Measurements from ENCODE around the gene SNX21. TPM values are rescaled to one million over a fixed set of nuclear protein-coding genes. Genes with fewer than 3 reads are reported as not detected.
A peak's percentile ranks its signal among the peaks of the same experiment; 100 is the strongest.

Gene SNX21, protein sequence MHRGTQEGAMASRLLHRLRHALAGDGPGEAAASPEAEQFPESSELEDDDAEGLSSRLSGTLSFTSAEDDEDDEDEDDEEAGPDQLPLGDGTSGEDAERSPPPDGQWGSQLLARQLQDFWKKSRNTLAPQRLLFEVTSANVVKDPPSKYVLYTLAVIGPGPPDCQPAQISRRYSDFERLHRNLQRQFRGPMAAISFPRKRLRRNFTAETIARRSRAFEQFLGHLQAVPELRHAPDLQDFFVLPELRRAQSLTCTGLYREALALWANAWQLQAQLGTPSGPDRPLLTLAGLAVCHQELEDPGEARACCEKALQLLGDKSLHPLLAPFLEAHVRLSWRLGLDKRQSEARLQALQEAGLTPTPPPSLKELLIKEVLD
- total RNA-seq = 10 to 100 TPM; 15.4 to 27.0 (median 19.3) TPM
- 10 to 100 TPM; 15.8 to 18.0 TPM for polyA plus RNA-seq
- long read RNA-seq, donor 1, transcript SNX21-212 (4 exons, 1,607 nt) = major isoform, 6 of 10 reads
- long read RNA-seq, donor 1, partial matches to known transcripts = 0 of 10 reads
- long read RNA-seq, donor 1, other reads (novel, unspliced or antisense) = 4 of 10 reads
- long read RNA-seq, donor 2, partial matches to known transcripts = 3 of 18 reads
- long read RNA-seq, donor 2, other reads (novel, unspliced or antisense) = 7 of 18 reads
- long read RNA-seq, donor 3, transcript SNX21-204 (3 exons, 1,824 nt) = major isoform, 8 of 18 reads
- long read RNA-seq, donor 3, partial matches to known transcripts = 1 of 18 reads
- long read RNA-seq, donor 3, other reads (novel, unspliced or antisense) = 7 of 18 reads

DNA sequence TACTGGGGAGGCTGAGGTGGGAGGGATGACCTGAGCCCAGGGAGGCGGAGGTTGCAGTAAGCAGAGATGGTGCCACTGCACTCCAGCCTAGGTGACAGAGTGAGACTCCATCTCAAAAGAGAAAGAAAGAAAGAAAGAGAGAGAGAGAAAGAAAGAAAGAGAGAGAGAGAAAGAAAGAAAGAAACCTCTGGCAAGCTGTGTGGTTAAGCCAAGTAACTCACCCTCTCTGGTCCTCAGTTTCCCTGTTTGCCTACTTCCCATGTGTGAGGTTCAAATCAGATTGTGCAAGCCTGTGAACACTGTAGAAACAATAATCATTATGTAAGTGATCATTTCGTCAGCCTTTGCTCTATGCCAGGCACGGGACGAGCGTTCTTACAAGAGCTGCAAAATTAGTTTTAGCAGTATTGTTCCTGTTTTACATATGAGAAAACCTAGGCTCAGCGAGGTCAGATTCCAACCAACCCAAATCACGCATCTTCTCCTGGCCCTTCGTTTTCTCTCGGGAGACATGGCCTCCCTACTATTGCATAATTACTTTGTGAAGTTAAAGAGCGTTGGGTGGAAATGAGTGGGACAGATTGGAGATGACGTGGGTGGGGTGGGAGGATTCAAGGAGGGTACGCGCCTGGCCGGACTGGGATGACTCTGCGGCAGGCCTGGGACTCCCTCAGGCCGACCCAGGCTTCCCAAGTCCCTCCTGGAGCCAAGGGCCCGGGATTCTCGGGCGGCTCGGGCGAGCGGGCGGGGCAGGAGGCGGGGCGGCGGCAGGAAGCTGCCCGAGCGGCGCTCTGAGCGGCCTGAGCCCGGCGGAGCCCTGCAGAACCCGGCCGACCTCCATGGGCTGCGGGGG, at the start of gene SNX21:
SNX21 (plus strand) TSS at position 770 of the 853 bp plus-strand sequence. CDS start 121 bp downstream, outside the sequence.
- no peaks in the 10 kb centered on the region for H3K9me3 ChIP-seq
- intact Hi-C loops (cut with DNase I) = loop anchor here in 3 of 10 donors (10.0 kb wide), 3 partner anchors 52 to 142 kb away; partner anchors contain the start of genes SPATA25 (in 1 of the 3), ZNF335 (in 1 of the 3) and ZSWIM1 (in 1 of the 3)
- H3K36me3 ChIP-seq = peaks cover 0 to 28% (median 0%) of the 10 kb centered on the region in 9 donors
- H3K4me1 ChIP-seq = peaks cover 7 to 59% (median 39%) of the 10 kb centered on the region in 9 donors
- DNase-seq = peak; percentile 89 to 92
- 4% methylated on average over 33 to 35 of the region's 35 CpGs for WGBS, 2 donors
- no peaks in the 10 kb centered on the region for H3K27me3 ChIP-seq
- H3K4me3 ChIP-seq = peak within 1 kb of the TSS; percentile 49 to 90 (median 75)
- peak within 1 kb of the TSS; percentile 78 to 99 (median 95) for H3K27ac ChIP-seq
- TF ChIP-seq, protein P1, sequence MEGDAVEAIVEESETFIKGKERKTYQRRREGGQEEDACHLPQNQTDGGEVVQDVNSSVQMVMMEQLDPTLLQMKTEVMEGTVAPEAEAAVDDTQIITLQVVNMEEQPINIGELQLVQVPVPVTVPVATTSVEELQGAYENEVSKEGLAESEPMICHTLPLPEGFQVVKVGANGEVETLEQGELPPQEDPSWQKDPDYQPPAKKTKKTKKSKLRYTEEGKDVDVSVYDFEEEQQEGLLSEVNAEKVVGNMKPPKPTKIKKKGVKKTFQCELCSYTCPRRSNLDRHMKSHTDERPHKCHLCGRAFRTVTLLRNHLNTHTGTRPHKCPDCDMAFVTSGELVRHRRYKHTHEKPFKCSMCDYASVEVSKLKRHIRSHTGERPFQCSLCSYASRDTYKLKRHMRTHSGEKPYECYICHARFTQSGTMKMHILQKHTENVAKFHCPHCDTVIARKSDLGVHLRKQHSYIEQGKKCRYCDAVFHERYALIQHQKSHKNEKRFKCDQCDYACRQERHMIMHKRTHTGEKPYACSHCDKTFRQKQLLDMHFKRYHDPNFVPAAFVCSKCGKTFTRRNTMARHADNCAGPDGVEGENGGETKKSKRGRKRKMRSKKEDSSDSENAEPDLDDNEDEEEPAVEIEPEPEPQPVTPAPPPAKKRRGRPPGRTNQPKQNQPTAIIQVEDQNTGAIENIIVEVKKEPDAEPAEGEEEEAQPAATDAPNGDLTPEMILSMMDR (IDR thresholded peaks at IDR 0.05) = no peak
- ATAC-seq = peak; percentile 88 to 92 (median 89)

DNA sequence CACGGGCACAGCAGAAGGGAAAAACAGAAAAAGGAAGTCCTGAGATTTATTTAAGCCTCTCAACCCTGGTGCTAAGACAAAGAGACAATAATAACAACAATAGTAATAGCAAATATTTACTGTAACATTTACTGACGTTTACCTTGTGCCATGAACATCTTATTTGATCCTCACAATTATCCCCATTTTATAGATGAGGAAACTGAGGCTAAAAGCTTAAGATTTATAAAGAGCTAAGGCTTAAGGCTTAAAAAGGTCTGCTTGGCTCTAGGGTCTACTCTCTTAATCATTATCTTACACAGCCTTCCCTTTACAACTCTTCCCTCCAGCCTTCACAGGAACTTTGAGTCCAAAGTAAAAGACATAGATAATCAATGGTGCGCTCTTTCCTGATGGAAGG, 45.2 kb upstream of the SNX21 start:
- intact Hi-C loops (cut with DNase I) = no loop called here
- ATAC-seq = no peak
- TF ChIP-seq, protein P1 (IDR thresholded peaks at IDR 0.05) = no peak
- Histone ChIP-seq H3K4me1 (peaks cover 5 to 28% (median 12%) of the 10 kb centered on the region in 9 donors), H3K4me3 (no peak overlapping the region), H3K9me3 (no peaks in the 10 kb centered on the region), H3K27ac (no peak overlapping the region), H3K27me3 (no peaks in the 10 kb centered on the region), H3K36me3 (peaks cover 0 to 3% (median 0%) of the 10 kb centered on the region in 9 donors)
- 70 to 72% methylated on average over 3 of the region's 3 CpGs for WGBS, 2 donors
- DNase-seq = no peak

DNA sequence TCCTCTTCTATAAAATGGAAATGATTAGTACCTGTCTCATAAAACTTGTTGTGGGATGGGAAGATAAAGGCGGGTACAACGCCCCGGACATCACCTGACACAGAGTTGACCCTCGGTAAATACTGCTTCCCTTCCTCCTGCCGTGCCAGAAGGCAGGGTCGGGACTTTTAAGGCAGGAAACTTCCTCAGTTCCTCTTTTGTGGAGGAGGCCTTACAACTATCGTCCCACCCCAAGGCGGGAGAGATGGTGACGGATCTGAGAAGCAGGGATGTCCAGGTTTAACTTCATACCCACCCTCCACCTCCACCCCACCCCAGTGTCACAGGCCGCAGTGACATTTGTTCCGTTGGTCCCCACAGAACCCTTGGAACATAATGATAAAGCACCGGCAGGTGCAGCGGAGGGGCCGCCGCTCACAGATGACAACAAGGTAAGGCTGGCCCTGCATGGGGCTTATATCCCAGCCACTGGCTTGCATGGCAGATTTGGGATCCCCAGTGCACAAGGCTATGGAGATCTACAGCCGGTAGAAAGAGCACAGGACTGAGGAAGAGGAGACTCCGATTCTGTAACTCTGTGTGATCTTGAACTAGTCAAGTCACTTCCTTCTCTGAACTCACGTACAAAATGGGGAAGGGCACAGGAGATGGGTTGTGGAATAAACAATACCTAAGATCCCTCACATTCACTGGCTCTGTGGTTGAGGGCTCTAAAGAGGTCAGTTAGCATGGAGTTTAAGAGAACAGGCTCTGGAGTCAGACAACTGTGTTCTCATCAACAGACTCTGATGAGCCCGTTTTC, 41.1 kb upstream of the SNX21 start:
- peaks cover 0 to 41% (median 18%) of the 10 kb centered on the region in 9 donors for H3K36me3 ChIP-seq
- intact Hi-C loops (cut with DNase I) = loop anchor here in 1 of 10 donors (10.0 kb wide), 1 partner anchor 828 kb away; the partner anchor contains the start of genes STK4 and TOMM34
- TF ChIP-seq, protein P1 (IDR thresholded peaks at IDR 0.05) = no peak
- H3K27ac ChIP-seq = peak overlapping the region; percentile 68 to 98 (median 95)
- H3K4me1 ChIP-seq = peaks cover 5 to 37% (median 13%) of the 10 kb centered on the region in 9 donors
- peak in 1 of 2 donors; percentile 24 for DNase-seq
- H3K9me3 ChIP-seq = no peaks in the 10 kb centered on the region
- peak overlapping the region; percentile 65 to 100 (median 92) for H3K4me3 ChIP-seq
- ATAC-seq = peak; percentile 8 to 43 (median 22)
- no peaks in the 10 kb centered on the region for H3K27me3 ChIP-seq
- WGBS, 2 donors = 28 to 31% methylated on average over 19 of the region's 19 CpGs

Measured in heart right ventricle (tissue), 16 donors.